GM10847 (cell line): Measurements from ENCODE around the gene PLIN3.

Experiments used
- POLR2A ChIP-seq: IDR thresholded peaks from 2 replicates; pipeline ENCODE4 v1.6.1; 2011; ENCODE audit not compliant: insufficient read length; ENCODE audit errors: extremely low read depth

PLIN3 gene

GRCh38 chr19:4800591-4801081 is 66.8 kb downstream of the PLIN3 start:
- no peak for TF ChIP-seq POLR2A

GRCh38 chr19:4795400-4795799 is 72.1 kb downstream of the PLIN3 start:
- TF ChIP-seq POLR2A, result no peak

GRCh38 chr19:4794971-4795370 is 72.5 kb downstream of the PLIN3 start:
- TF ChIP-seq POLR2A, result no peak

DNA sequence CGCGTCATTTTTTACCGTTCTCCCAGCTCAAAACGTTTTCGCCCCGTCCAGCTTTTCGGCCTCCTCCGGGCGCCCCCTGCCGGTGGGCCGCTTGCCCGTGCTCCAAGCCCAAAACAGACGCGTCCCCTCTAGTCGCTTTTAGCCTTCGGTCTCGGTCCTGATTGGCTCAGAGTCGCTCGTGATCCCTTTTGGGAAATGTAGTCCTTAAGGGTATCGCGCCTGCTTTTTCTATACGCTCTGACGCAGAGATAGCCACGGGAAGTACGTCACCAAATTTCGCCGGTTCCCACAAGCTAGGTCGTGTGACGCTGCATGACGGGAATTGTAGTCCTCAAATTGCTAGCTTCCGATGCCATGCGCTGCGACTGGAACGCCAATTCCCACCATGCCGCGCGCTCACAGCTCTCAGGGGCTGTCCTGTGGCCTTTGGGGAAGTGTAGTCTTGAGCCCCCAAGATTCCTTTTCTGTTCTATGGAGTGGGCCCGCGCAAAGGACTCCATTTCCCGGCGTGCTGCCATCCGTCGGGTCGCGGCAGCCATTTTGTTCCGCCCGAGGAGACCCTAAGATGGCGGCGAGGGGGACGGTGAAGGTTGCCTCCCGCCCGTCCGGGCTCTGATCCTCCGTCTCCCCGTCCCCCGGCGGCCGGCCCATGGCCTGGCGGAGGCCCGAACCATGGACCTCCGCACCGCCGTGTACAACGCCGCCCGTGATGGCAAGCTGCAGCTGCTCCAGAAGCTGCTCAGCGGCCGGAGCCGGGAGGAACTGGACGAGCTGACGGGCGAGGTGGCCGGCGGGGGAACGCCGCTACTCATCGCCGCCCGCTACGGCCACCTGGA is 76.1 kb downstream of the PLIN3 start, which contains the start of gene FEM1A:
FEM1A (plus strand) TSS at position 552 of the 836 bp plus-strand sequence; CDS start at position 673, 121 bp downstream.
- peak; percentile 70 for TF ChIP-seq POLR2A
